ENCODE results near the gene TNS2.

GRCh38 chr12:53054112-53054878 is 4.4 kb downstream of the TNS2 start:
- peak; percentile 90 for TF ChIP-seq POLR2A (IDR thresholded peaks at IDR 0.05)
- no peak for TF ChIP-seq CTCF (IDR thresholded peaks at IDR 0.05)
- TF ChIP-seq EP300 (IDR thresholded peaks at IDR 0.05): no peak

Measured in ovary (tissue), 3 donors.